OCI-LY7 (cell line): ENCODE measurements around the gene KSR1. TPM values are rescaled to one million over a fixed set of nuclear protein-coding genes. Genes with fewer than 3 reads are reported as not detected.

Experiments used
- BruUV-seq: library from RNA; stranded (reverse); fragments of 400-500 nt; replicated peaks from 2 replicates; lab custom pipeline; 2021; lab: Mats Ljungman, UMichigan
- CTCF ChIA-PET: fragments of 300-600 bp; sonication (Branson Sonifier 250); formaldehyde crosslinking; loops from one replicate; lab custom pipeline; 2022; ENCODE audit warnings: antibody characterized with exemption; ENCODE audit not compliant: unreplicated experiment; lab: Charles Lee
- POLR2A ChIA-PET: fragments of 300-600 bp; sonication (Branson Sonifier 250); formaldehyde crosslinking; loops from one replicate; lab custom pipeline; 2022; ENCODE audit warnings: antibody characterized with exemption; lab: Charles Lee
- DNase-seq: peaks from one replicate; pipeline ENCODE4 v3.0.0-alpha.2; 2015; ENCODE audit warnings: low spot score
- H2AFZ ChIP-seq: fragments of 200-600 bp; sonication (generic), shearing (Covaris generic); 2 replicates; pipeline ENCODE4 v1.6.1; 2014; ENCODE audit warnings: mild to moderate bottlenecking, antibody characterized with exemption, low read length, moderate library complexity
- H3K27ac ChIP-seq: fragments of 200-600 bp; sonication (generic); 2 replicates; pipeline ENCODE4 v1.5.1; 2014; ENCODE audit warnings: mixed run types, low read depth, mild to moderate bottlenecking, moderate library complexity, low read length, inconsistent platforms; ENCODE audit not compliant: poor library complexity, severe bottlenecking
- H3K36me3 ChIP-seq: fragments of 200-600 bp; sonication (generic); 2 replicates; pipeline ENCODE4 v1.6.1; 2014; ENCODE audit warnings: mild to moderate bottlenecking, antibody characterized with exemption, low read length, moderate library complexity, mixed read lengths; ENCODE audit not compliant: insufficient read depth
- H3K4me1 ChIP-seq: fragments of 200-600 bp; sonication (generic); 2 replicates; pipeline ENCODE4 v1.5.1; 2014; ENCODE audit warnings: mild to moderate bottlenecking, low read length; ENCODE audit not compliant: insufficient read depth, poor library complexity, severe bottlenecking
- H3K4me2 ChIP-seq: fragments of 200-600 bp; sonication (generic); 2 replicates; pipeline ENCODE4 v1.6.1; 2014; ENCODE audit warnings: mild to moderate bottlenecking, low read length
- H3K4me3 ChIP-seq: fragments of 200-600 bp; sonication (generic); 2 replicates; pipeline ENCODE4 v1.5.1; 2014; ENCODE audit warnings: mild to moderate bottlenecking, low read depth, low read length; ENCODE audit not compliant: poor library complexity, severe bottlenecking
- H3K79me2 ChIP-seq: fragments of 200-600 bp; sonication (generic); 2 replicates; pipeline ENCODE4 v1.6.1; 2016; ENCODE audit warnings: low read depth, mild to moderate bottlenecking, low read length, moderate library complexity, mixed read lengths; ENCODE audit not compliant: insufficient read depth
- H3K9me2 ChIP-seq: fragments of 200-600 bp; sonication (generic); 2 replicates; pipeline ENCODE4 v1.6.1; 2016; ENCODE audit warnings: mild to moderate bottlenecking, low read length, mixed read lengths; ENCODE audit not compliant: insufficient read depth
- H3K9me3 ChIP-seq: fragments of 200-600 bp; sonication (generic); 2 replicates; pipeline ENCODE4 v1.6.1; 2014; ENCODE audit warnings: mild to moderate bottlenecking, mixed run types, low read length, mixed read lengths
- H4K20me1 ChIP-seq: fragments of 200-600 bp; sonication (generic); 2 replicates; pipeline ENCODE4 v1.6.1; 2014; ENCODE audit warnings: mild to moderate bottlenecking, antibody characterized with exemption, low read length, moderate library complexity, mixed read lengths; ENCODE audit not compliant: insufficient read depth
- EZH2phosphoT487 ChIP-seq: fragments of 200-600 bp; sonication (generic); IDR thresholded peaks from 2 replicates; pipeline ENCODE4 v1.6.1; 2018; ENCODE audit warnings: low read depth, borderline replicate concordance, mild to moderate bottlenecking, mixed run types, antibody characterized with exemption, low read length, moderate library complexity, mixed read lengths
- intact Hi-C: fragments of 100-400 bp; cut with micrococcal nuclease; formaldehyde crosslinking; loops from one replicate; pipeline ENCODE4 v1.10.0; 2022; ENCODE audit not compliant: unreplicated experiment
- total RNA-seq, 2 experiments: library from RNA; depleted of rRNA in 1 of 2; stranded (reverse); fragments of >200 nt in 1 of 2; shearing (Covaris generic) in 1 of 2; gene quantifications; 2 replicates each; pipeline ENCODE4 v1.2.3, GENCODE V29; 2014 to 2022
- TF ChIP-seq, protein P1 (sequence below): fragments of 200-600 bp; sonication (generic); conservative IDR thresholded peaks from 2 replicates; pipeline ENCODE4 v1.5.1; 2014; ENCODE audit warnings: mild to moderate bottlenecking, antibody characterized with exemption, low read length, moderate library complexity, mixed read lengths

KSR1 gene
- total RNA-seq, 2 experiments from 2014 or later, result 2.2 to 4.1 TPM

DNA sequence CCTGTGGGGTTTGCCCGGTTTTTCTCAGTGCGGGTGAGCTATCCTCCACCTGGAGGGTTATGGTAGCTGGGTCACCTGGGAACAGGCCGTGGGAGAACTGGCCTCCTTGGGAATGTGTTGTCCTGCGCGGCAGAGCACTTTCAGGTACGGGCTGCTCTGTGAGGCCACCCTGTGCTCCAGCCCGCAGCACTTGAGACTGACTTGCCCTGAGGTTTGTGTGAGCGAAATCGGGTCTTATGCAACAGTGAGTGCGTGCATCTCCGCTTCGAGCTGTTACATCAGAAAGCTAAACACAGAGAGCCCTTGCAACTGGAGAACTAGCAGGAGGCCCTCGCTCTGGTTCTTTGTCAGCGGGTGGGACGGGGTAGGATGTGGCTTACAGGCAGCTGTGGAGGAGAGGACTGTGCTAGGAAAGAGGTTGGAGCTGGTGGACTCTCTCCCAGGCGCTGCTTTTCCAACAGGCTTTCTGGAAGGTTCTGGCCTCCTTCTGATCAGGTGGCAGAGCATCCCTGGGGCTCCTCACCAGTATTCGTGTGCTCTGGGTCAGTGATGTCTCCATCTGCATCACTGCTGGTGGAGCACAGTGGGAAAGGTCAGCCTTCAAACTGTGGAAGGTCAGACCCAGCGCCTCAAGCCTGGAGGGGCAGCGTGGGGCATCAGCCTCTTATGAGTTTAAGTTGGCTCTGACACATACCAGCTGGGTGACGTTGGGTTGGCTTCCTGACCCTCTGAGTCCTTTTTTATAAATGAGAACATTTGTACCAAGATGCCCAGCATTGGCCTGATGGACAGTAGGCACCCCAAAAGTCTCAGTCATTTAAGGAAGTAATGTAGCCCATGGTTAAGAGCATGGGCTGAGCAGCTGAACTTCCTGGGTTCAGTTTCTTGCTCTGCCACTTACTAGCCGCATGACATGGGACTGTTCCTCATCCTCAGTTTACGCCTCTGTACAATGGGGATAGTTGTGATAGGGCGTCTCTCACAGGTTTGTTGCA, 76.3 kb downstream of the KSR1 start:
- intact Hi-C loops, result no loop called here
- BruUV-seq, result no TSS peak
- DNase-seq, result no peak
- ChIA-PET POLR2A (no interaction called here), CTCF (no interaction called here)
- no peaks in the 10 kb centered on the region for H3K9me3 ChIP-seq
- no peak overlapping the region for H3K27ac ChIP-seq
- no peaks in the 10 kb centered on the region for H3K9me2 ChIP-seq
- no peak overlapping the region for H3K4me3 ChIP-seq
- TF ChIP-seq, protein P1, sequence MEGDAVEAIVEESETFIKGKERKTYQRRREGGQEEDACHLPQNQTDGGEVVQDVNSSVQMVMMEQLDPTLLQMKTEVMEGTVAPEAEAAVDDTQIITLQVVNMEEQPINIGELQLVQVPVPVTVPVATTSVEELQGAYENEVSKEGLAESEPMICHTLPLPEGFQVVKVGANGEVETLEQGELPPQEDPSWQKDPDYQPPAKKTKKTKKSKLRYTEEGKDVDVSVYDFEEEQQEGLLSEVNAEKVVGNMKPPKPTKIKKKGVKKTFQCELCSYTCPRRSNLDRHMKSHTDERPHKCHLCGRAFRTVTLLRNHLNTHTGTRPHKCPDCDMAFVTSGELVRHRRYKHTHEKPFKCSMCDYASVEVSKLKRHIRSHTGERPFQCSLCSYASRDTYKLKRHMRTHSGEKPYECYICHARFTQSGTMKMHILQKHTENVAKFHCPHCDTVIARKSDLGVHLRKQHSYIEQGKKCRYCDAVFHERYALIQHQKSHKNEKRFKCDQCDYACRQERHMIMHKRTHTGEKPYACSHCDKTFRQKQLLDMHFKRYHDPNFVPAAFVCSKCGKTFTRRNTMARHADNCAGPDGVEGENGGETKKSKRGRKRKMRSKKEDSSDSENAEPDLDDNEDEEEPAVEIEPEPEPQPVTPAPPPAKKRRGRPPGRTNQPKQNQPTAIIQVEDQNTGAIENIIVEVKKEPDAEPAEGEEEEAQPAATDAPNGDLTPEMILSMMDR, result no peak
- no peak for TF ChIP-seq EZH2phosphoT487
- no peaks in the 10 kb centered on the region for H3K36me3 ChIP-seq
- H4K20me1 ChIP-seq, result no peaks in the 10 kb centered on the region
- H2AFZ ChIP-seq, result no peak overlapping the region
- H3K4me2 ChIP-seq, result no peak overlapping the region
- H3K4me1 ChIP-seq, result no peaks in the 10 kb centered on the region
- no peaks in the 10 kb centered on the region for H3K79me2 ChIP-seq

DNA sequence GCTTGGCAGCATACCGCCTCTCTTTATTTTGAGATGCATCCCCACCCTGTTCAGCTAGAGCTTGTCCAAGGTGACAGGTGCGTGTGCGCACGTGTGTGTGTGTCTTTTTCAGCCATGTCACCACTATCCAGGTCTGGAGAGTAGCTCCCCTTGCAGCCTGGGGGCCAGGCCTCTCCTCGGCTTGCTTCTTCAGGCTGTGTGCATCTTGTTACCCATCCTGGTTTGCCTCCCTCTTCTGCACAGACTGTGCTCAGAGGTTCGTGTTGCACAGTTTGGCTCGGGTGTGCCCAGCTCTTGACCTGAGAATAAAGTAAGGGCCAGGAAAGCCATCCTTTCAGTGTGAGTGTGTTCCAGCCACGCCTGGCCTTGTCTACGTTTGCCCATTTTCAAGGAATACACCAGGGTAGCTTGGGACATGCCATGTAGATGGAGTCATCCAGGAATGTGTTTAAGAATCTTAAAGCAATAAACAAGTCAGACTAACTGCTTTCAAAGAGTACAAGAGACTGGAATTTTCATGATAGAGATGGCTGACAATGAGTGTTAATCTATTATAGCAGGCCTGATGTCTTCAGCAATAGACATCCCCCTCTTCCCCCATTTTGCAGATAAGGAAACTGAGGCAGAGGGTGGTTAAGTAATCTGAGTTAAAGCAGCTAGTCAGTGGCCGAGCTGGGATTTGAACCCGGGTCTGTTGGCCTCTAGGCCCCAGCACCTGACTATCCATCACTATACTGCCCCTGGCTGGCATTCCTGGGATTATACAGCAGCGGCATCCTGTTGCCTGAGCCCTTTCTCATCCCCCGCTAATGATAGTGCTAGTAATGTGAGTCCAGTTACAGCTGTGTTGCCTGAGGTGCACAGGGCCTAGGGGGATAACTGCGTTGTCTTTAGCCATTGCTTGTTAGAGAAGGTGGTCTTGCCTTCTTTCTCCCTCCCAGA, 77.9 kb downstream of the KSR1 start:
- H3K4me1 ChIP-seq, result no peaks in the 10 kb centered on the region
- H3K4me2 ChIP-seq, result no peak overlapping the region
- H3K79me2 ChIP-seq, result no peaks in the 10 kb centered on the region
- H4K20me1 ChIP-seq, result no peaks in the 10 kb centered on the region
- POLR2A ChIA-PET, result no interaction called here
- H3K9me3 ChIP-seq, result no peaks in the 10 kb centered on the region
- DNase-seq, result no peak
- no peaks in the 10 kb centered on the region for H3K9me2 ChIP-seq
- no peak overlapping the region for H3K4me3 ChIP-seq
- H3K27ac ChIP-seq, result no peak overlapping the region
- no peaks in the 10 kb centered on the region for H3K36me3 ChIP-seq
- CTCF ChIA-PET, result no interaction called here
- BruUV-seq, result no TSS peak
- TF ChIP-seq, protein P1, result no peak
- no peak for TF ChIP-seq EZH2phosphoT487
- intact Hi-C loops, result no loop called here
- no peak overlapping the region for H2AFZ ChIP-seq
